OCI-M1 (cell line): ENCODE data around the gene NAA38.

Source experiments
- DNase-seq: peaks from one replicate; lab custom pipeline; 2025; lab: John Stamatoyannopoulos, UW

The NAA38 gene

DNA sequence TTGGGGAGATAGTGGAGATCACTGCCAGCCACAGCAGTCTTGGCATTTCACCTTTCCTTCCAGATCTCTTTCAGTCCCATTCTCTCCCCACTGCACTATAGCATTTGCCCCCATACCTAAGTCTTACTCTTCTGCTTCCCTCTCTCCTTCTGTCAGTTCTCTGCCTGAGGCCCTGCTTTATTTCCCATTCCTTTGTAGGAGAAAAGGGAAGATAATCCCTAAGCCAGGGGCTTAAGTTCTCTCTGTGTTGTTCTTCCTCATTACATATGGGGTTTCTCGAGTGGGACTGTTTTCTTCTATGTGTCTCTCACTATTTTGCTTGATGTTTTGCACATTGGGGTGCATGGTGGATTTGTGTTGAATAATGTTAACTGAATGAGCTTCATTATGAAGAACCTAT, 16.9 kb downstream of the NAA38 start:
- DNase-seq = no peak

DNA sequence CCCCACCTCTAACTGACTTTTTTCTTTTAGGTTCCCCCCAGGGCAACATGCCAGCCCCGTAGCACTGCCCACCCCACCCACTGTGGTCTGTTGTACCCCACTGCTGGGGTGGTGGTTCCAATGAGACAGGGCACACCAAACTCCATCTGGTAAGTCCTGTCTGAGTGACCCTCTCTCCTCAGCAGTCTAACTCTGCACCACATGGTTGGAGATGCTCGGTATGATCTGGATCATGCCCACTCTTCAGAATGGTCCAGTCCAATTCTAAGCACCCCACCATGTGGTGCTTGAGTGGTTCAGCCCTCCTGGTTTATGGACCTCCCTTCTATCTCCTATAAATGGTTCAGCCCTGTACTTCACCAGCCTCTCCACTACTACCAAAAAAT, 17.5 kb downstream of the NAA38 start:
- peak; percentile 91 for DNase-seq

DNA sequence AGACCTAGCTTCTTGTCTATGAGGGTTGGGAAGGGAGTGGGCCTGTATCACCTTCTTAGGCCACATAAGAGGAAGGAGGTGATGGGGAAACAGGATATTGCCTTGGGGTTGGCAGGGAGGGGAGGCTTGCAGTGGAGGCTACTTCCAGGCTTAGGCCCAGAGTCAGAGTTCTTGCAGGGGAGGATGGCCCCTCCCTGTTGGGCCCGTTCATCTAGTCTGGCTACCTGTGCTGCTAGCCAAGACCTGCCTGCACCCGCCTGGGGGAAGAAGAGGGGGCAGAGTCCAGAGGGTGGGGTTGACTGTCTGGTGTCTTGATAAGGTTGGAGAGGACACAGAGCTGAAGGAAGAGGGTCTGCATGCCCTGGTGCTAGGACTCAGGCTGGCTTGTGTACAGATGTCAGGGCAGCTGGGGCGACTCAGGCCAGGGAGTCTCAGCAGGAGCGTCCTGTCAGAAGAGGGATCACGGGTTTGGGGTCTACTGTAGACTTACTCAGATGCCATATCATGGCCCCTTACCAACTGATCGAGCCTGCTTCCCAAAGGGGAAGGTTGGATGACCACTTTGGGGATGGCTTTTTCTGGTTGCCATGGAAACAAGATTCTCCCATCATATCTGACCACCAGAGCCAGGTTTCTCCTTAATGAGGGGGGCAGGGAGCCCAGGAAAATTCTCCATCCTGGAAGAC, 18.0 kb downstream of the NAA38 start:
- DNase-seq = peak; percentile 88

DNA sequence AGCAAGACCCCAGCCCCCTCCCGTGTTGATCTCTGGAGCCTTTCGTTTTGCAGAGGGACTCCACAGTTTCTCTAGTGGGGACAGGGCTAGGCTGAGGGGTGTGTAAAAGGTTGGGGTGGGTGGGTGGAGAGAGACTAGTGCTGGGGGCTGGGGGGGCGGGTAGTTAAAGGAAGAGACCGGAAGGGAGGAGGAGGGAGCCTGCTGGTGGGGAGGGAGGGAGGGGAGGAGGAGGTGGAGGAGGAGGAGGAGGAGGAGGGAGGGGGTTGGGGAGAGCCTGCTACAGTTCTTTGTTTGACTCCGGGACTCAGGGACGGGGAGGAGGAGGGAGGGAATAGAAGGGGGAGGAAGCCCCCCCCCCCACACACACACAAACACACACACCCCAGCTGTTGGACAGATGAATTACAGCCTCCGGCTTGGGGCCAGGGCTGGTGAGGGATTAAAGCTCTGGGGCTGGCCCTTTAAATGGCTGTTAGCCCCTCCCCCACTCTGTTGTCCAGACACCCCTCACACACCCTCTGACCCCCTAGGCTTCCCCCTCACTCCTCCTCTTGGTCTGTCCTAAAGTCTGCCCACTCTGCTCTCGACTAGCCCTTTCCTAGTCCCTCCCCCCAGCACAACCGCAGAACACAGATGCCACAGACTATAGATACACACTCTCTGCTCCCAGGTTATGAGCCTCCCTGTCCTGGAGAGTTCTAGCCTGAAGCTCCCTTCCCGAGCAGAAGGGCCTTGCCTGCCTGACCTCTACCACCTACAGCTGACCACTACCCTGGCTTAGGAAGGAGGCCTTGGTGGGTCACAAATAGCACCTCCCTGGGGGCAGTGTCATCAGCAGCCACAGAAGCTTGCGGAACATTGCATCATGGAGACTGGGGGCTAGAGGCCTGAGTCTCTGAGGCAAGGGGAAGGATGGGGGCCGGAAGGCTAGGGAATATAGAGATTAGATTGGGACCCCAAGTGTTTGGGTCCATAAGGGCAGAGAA, 19.0 kb downstream of the NAA38 start:
- peak; percentile 98 for DNase-seq

DNA sequence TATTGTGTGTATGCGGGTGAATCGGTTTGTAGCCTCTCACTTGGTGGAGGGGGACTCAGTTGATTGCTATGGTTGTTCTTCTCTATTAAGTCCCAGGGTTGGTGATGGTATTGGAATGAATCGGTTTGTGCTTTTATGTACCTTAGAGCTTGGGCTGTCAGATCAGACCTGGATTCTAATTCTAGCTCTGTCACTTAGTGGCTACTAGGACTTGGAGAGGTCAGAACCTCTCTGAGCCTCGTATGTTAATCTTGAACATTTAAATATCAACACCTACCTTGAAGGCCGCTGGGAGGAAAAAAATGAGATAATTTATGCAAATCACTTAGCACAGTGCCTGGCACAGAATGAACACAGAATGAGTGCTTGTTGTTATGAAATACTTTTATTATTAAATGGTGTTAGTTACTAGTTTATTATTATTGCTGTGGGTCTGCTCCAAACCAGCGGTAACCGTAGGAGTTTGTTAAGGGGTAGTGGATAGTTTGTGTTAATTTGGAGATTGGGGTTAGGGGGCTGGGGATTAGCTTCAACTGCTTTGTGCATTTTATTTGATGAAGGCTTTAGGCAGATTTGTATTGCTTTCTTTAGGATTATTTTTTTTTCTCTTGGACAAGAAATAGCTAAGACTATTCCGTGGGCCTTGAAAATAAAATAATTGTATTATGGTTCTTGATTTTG, 19.8 kb downstream of the NAA38 start:
- DNase-seq = peak; percentile 86

- DNase-seq = peak; percentile 100
These were observed 20.6 kb downstream of the NAA38 start for GRCh38 chr17:7836596-7837407.

DNA sequence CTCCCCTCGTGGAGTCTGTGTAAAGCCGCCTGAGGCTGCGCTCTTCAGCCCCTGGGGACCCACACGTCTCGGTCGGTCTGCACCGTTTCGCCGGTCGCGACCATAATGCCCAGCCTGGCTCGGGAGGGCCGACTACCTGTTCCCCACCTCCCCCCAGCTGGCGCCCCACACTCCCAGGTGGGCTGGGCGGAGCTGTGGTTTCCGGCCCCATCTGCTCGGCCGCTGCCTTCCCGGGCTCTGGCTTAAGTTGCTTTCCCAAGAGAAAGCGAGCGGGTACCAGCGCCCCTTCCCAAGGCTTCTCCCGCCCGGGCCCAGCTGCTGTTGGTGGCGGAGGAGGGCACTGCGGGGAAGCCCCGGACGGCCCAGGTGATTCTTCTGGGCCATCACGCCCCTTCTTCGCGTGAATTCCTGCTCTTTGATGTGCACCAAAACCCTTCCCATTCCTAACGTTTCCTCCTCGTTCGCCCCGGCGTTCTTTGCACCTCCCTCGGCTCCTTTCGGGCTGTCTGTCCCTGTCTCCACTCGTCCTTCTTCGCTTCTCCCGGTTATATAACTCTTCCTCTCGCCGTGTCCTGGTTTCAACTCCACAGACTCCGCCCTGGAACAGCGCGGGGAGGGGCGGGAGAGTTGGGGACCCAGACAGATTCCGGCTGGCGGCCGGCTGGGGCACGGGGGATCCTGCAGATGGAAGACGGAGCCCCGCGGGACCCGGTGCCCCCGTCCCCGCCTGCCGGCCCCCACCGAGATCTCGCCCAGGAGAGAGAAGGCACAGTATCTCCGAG, 21.4 kb downstream of the NAA38 start:
- no peak for DNase-seq

- DNase-seq = peak; percentile 99
These were observed 22.2 kb downstream of the NAA38 start for GRCh38 chr17:7834957-7835813.

DNA sequence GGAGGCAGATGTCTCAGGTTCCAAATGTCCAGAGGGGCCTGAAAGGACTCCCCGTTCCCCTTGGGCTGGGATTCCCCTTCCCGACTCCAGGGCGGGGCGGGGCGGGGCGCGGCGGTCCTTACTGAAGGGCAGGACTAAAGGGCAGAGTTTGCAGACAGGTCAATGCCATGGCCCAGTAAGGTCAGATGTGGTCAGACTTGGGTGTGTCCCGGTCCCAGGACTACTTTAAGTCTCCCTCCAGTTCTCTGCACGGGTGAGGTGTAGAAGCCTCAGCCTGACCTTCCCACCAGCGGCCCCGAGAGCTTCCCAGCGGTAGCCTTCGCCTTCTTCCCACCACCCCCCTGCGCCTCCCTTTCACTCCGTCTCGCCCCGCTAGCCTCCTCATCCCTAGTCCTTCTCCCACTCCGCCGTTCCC, 22.8 kb downstream of the NAA38 start:
- no peak for DNase-seq

GRCh38 chr17:7833795-7834541, 23.4 kb downstream of the NAA38 start, which contains the start of gene KDM6B:
TSS of gene KDM6B (plus strand) at chr17:7834217. CDS start at chr17:7845555, 11,338 bp downstream.
- DNase-seq = peak; percentile 97

GRCh38 chr17:7833011-7833794, 24.2 kb downstream of the NAA38 start:
- DNase-seq = no peak

- DNase-seq = no peak
These were observed 24.9 kb downstream of the NAA38 start for GRCh38 chr17:7832431-7832830.

- DNase-seq = no peak
These were observed 26.1 kb downstream of the NAA38 start for GRCh38 chr17:7831233-7831632.

DNA sequence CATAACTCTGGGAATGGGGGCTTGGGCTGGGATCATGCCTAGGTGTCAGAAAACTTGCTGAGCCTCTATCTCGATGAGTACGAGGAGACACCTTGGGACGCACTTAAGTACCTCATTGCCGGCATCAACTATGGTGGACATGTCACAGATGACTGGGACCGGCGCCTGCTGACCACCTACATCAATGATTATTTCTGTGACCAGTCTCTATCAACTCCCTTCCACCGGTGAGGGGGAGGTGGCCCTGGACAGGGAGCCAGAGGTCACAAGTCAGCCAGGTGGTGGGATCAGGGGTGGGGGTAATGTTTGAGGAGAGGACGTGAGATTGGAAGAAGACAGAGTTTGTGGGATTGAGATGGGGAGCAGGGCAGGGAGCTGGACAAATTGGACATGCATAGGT, 26.7 kb downstream of the NAA38 start:
- no peak for DNase-seq

DNA sequence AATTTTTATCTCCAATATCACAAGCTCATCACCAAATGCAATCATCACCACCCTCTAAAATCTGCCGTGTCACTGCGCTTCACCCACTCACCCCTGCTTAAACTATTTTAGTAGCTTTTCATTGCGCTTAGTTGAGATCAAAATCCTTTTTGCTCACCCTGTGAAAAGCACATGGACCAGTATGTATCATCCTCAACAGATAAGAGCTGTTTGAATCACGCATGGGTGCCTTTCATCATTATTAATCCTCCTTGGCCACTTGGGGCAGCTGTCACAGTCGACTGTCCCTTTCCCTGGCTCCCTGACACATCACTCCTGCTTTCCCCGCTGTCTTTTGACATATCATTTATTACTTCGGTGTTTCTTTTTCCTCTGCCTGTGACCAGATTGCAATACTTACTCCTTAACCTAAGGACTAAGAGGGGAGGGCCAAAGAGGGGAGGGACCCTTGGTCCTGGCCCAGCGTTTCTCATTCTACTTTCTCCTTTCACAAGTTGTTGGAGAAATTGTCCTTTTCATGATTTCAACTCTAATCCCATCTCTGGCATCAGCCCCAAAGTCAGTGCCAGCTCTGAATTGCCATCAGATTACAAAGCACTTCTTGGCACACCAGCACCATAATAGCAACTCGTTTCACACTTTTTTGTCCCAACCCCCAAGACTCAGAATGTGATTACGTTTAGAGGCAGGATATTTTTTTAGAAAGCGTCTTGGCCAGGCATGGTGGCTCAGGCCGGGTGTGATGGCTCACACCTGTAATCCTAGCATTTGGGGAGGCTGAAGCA, 32.0 kb downstream of the NAA38 start:
- DNase-seq = peak; percentile 69

- no peak for DNase-seq
These were observed 33.1 kb downstream of the NAA38 start for GRCh38 chr17:7824021-7824924.
